Measurements from ENCODE around the gene CD80. TPM values are rescaled to one million over a fixed set of nuclear protein-coding genes. Genes with fewer than 3 reads are reported as not detected.

The CD80 gene
- total RNA-seq, 2 experiments from 2014 or later = 0.17 to 0.41 TPM

- no peak overlapping the region for H3K4me3 ChIP-seq (ENCODE audit: low read length)
- TF ChIP-seq CTCF (IDR thresholded peaks at IDR 0.05) = no peak
- Mint-ChIP-seq H3K4me1 (ENCODE audit: low read depth) (peaks cover 6% of the 10 kb centered on the region), H3K36me3 (ENCODE audit: low read depth) (no peaks in the 10 kb centered on the region), H3K9me3 (no peaks in the 10 kb centered on the region), H3K27me3 (no peaks in the 10 kb centered on the region), H3K4me3 (no peak overlapping the region), H3K27ac (peak overlapping the region; percentile 55)
- DNase-seq (peak in 8 of 14 experiments; percentile 11 to 88 (median 24)), ATAC-seq (ENCODE audit: poor library complexity) (peak; percentile 72)
- H3K9me3 ChIP-seq (ENCODE audit: control insufficient read depth in 1 of 2, insufficient read depth in 1 of 2, low read length in 2 of 2) = no peaks in the 10 kb centered on the region
- H3K36me3 ChIP-seq (ENCODE audit: insufficient read depth, low read length) = no peaks in the 10 kb centered on the region
- peaks cover 21% of the 10 kb centered on the region for H3K4me1 ChIP-seq (ENCODE audit: insufficient read depth, low read length)
- ChIA-PET CTCF (interaction anchor here (0.8 to 0.9 kb wide), 2 partner anchors 15 to 20 kb away, joined by 3 read pairs; no protein-coding TSS in a partner anchor), POLR2A (no interaction called here)
- no peaks in the 10 kb centered on the region for H3K27me3 ChIP-seq (ENCODE audit: control insufficient read depth in 1 of 2, insufficient read depth in 2 of 2, low read length in 2 of 2)
- H3K27ac ChIP-seq (ENCODE audit: low read depth in 1 of 2, low read length in 2 of 2) = peak overlapping the region in 1 of 2 donors; percentile 49
- intact Hi-C loops (cut with DNase I, micrococcal nuclease) = no loop called here
Measured at GRCh38 chr3:119562307-119562961, 3.0 kb upstream of the CD80 start.

GRCh38 chr3:119560160-119560559 lies 746 bp upstream of the CD80 start:
- no peaks in the 10 kb centered on the region for H3K27me3 ChIP-seq (ENCODE audit: control insufficient read depth in 1 of 2, insufficient read depth in 2 of 2, low read length in 2 of 2)
- no peak for TF ChIP-seq CTCF (IDR thresholded peaks at IDR 0.05)
- ATAC-seq (ENCODE audit: poor library complexity) = no peak
- H3K36me3 Mint-ChIP-seq (ENCODE audit: low read depth) = no peaks in the 10 kb centered on the region
- H3K4me1 Mint-ChIP-seq (ENCODE audit: low read depth) = peaks cover 6% of the 10 kb centered on the region
- H3K4me3 Mint-ChIP-seq = no peak overlapping the region
- intact Hi-C loops (cut with DNase I, micrococcal nuclease) = no loop called here
- no peaks in the 10 kb centered on the region for H3K9me3 ChIP-seq (ENCODE audit: control insufficient read depth in 1 of 2, insufficient read depth in 1 of 2, low read length in 2 of 2)
- no peaks in the 10 kb centered on the region for H3K27me3 Mint-ChIP-seq
- CTCF ChIA-PET = no interaction called here
- no peaks in the 10 kb centered on the region for H3K36me3 ChIP-seq (ENCODE audit: insufficient read depth, low read length)
- peaks cover 22% of the 10 kb centered on the region for H3K4me1 ChIP-seq (ENCODE audit: insufficient read depth, low read length)
- H3K27ac Mint-ChIP-seq = no peak overlapping the region
- H3K4me3 ChIP-seq (ENCODE audit: low read length) = no peak overlapping the region
- H3K27ac ChIP-seq (ENCODE audit: low read depth in 1 of 2, low read length in 2 of 2) = no peak overlapping the region
- no peak for DNase-seq
- POLR2A ChIA-PET = no interaction called here
- H3K9me3 Mint-ChIP-seq = no peaks in the 10 kb centered on the region

GRCh38 chr3:119558626-119559317 lies 642 bp downstream of the CD80 start:
- Mint-ChIP-seq H3K27ac (no peak overlapping the region), H3K36me3 (ENCODE audit: low read depth) (no peaks in the 10 kb centered on the region), H3K9me3 (no peaks in the 10 kb centered on the region), H3K27me3 (no peaks in the 10 kb centered on the region), H3K4me1 (ENCODE audit: low read depth) (peaks cover 6% of the 10 kb centered on the region), H3K4me3 (no peak overlapping the region)
- peak overlapping the region; percentile 24 for H3K4me3 ChIP-seq (ENCODE audit: low read length)
- no peak for ATAC-seq (ENCODE audit: poor library complexity)
- POLR2A ChIA-PET = interaction anchor here (1.3 kb wide), 1 partner anchor 95 kb away, joined by 3 read pairs; the partner anchor contains the start of gene TMEM39A
- no peak for DNase-seq
- intact Hi-C loops (cut with DNase I, micrococcal nuclease) = loop anchor here (5.0 to 10.0 kb wide), 2 partner anchors 94 to 676 kb away; partner anchors contain the start of genes POGLUT1 (in 1 of the 2) and TMEM39A (in 1 of the 2)
- CTCF ChIA-PET = no interaction called here
- no peaks in the 10 kb centered on the region for H3K9me3 ChIP-seq (ENCODE audit: control insufficient read depth in 1 of 2, insufficient read depth in 1 of 2, low read length in 2 of 2)
- no peak overlapping the region for H3K27ac ChIP-seq (ENCODE audit: low read depth in 1 of 2, low read length in 2 of 2)
- no peak for TF ChIP-seq CTCF (IDR thresholded peaks at IDR 0.05)
- H3K27me3 ChIP-seq (ENCODE audit: control insufficient read depth in 1 of 2, insufficient read depth in 2 of 2, low read length in 2 of 2) = no peaks in the 10 kb centered on the region
- H3K4me1 ChIP-seq (ENCODE audit: insufficient read depth, low read length) = peaks cover 22% of the 10 kb centered on the region
- H3K36me3 ChIP-seq (ENCODE audit: insufficient read depth, low read length) = no peaks in the 10 kb centered on the region

Measured in CD4-positive, alpha-beta T cell (primary cell).